Keratinocyte (primary cell): ENCODE results near the gene CACNA1C.

Experiments
- CTCF ChIP-seq, 3 experiments: IDR thresholded peaks in 1 of 3; conservative IDR thresholded peaks in 1 of 3; optimal IDR thresholded peaks in 1 of 3; 2 replicates in 2 of 3; 3 replicates in 1 of 3; pipeline versions ENCODE3 to v1.5.1; 2011; ENCODE audit warnings: low read length in 3 of 3, mild to moderate bottlenecking in 3 of 3, moderate library complexity in 2 of 3, control low read depth in 1 of 3, inconsistent platforms in 1 of 3; ENCODE audit not compliant: insufficient read depth in 2 of 3; ENCODE audit errors: extremely low read depth in 1 of 3
- EZH2 ChIP-seq: IDR thresholded peaks from one replicate; pipeline ENCODE4 v1.6.1; 2012; ENCODE audit warnings: inconsistent platforms, mild to moderate bottlenecking, low read length, moderate library complexity

- TF ChIP-seq CTCF (optimal IDR thresholded peaks at IDR 0.05 in 1 of 3, IDR thresholded peaks at IDR 0.05 in 1 of 3, conservative IDR thresholded peaks at IDR 0.05 in 1 of 3; ENCODE audit: extremely low read depth in 1 of 3, insufficient read depth in 2 of 3, low read length in 3 of 3): no peak
- no peak for TF ChIP-seq EZH2
Observed at GRCh38 chr12:2301531-2302461, 249.0 kb downstream of the CACNA1C start.
